ENCODE results near the gene RNF126.
"Not testable (repeated sequence)": the region's sequence is repeated elsewhere in the genome, so short reads cannot be mapped to it uniquely, and the experiment has no call there.

RNF126 gene

DNA sequence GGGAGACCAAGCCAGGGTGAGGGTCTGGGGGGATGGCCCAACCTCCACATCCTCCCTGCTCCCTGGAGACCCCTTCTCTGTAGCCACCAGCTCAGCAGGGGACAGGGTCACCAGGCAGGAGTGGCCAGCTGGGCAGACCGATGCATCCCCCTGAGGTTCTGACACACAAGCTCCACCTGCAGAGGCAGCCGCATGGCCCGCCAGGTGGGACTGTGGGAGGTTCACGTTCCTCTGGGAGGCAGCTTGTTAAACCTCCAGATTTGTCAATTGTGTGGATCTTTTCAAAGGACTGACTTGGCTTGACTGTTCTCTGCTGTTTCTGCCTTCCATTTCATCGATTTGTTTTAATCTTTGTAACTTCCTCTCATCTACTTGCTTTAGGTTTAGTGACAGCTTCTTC lies 37.8 kb downstream of the RNF126 start:
- H3K9me3 ChIP-seq (replicated peaks in 1 of 11) = no peaks in the 10 kb centered on the region
- TF ChIP-seq Cebpa-rat (IDR thresholded peaks at IDR 0.05) = no peak
- peak overlapping the region in 1 of 10 experiments; percentile 28; a peak in 3 of 20 replicates for H3K4me3 ChIP-seq
- no peaks in the 10 kb centered on the region for H3K27me3 ChIP-seq
- H3K36me3 ChIP-seq = peaks cover 53 to 87% (median 77%) of the 10 kb centered on the region in 11 experiments
- H3K4me1 ChIP-seq = peaks cover 19 to 67% (median 49%) of the 10 kb centered on the region in 10 experiments
- peak overlapping the region in 1 of 11 experiments; percentile 12; a peak in 1 of 22 replicates for H3K27ac ChIP-seq
- H4K20me1 ChIP-seq = peaks cover 7 to 89% (median 62%) of the 10 kb centered on the region in 11 experiments; a peak in 21 of 22 replicates
- H3K4me2 ChIP-seq = peak overlapping the region in 9 of 11 experiments; percentile 51 to 97 (median 83); a peak in 19 of 22 replicates
- peak overlapping the region in 3 of 11 experiments; percentile 46 to 63 (median 60); a peak in 5 of 22 replicates for H3K9ac ChIP-seq

- H3K4me1 ChIP-seq = peaks cover 19 to 60% (median 42%) of the 10 kb centered on the region in 10 experiments
- H3K36me3 ChIP-seq = peaks cover 55 to 87% (median 77%) of the 10 kb centered on the region in 11 experiments
- no peak for TF ChIP-seq Cebpa-rat (IDR thresholded peaks at IDR 0.05)
- H3K27ac ChIP-seq = peak overlapping the region in 4 of 11 experiments; percentile 9 to 50 (median 34); a peak in 3 of 22 replicates
- H3K4me3 ChIP-seq = peak overlapping the region in 3 of 10 experiments; percentile 28 to 32 (median 28); a peak in 3 of 20 replicates
- H4K20me1 ChIP-seq = peaks cover 7 to 89% (median 60%) of the 10 kb centered on the region in 11 experiments; a peak in 21 of 22 replicates
- peak overlapping the region; percentile 10 to 97 (median 71); a peak in 21 of 22 replicates for H3K4me2 ChIP-seq
- H3K9me3 ChIP-seq (replicated peaks in 1 of 11) = no peaks in the 10 kb centered on the region
- no peaks in the 10 kb centered on the region for H3K27me3 ChIP-seq
- H3K9ac ChIP-seq = peak overlapping the region in 4 of 11 experiments; percentile 46 to 63 (median 59); a peak in 8 of 22 replicates
Observed at GRCh38 chr19:624433-625109, 38.4 kb downstream of the RNF126 start.

DNA sequence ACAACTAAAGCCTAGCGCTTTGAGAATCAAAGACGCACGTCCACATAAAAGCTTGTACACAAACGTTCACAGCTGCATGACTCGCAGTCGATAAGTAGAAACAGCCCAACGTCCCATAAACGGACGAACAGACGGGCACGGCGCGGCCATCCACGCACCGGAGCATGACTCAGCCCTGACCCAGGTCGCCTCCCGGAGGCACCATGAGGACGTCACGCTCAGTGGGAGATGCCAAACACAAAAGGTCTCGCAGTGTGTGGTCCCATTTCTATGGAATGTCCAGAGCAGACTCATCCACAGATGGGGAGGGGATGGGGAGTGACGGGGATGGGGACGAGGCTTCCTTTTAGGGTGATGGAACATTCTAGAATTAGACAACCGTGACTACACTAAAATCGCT lies 39.0 kb downstream of the RNF126 start:
- H4K20me1 ChIP-seq = peaks cover 7 to 89% (median 57%) of the 10 kb centered on the region in 11 experiments; a peak in 21 of 22 replicates
- H3K9ac ChIP-seq = peak overlapping the region in 4 of 11 experiments; percentile 46 to 63 (median 59); a peak in 8 of 22 replicates
- H3K4me3 ChIP-seq = peak overlapping the region in 2 of 10 experiments; percentile 28 to 32; a peak in 4 of 20 replicates
- H3K36me3 ChIP-seq = peaks cover 55 to 87% (median 77%) of the 10 kb centered on the region in 11 experiments
- TF ChIP-seq Cebpa-rat (IDR thresholded peaks at IDR 0.05) = no peak
- H3K27ac ChIP-seq = peak overlapping the region in 4 of 11 experiments; percentile 9 to 50 (median 34); a peak in 3 of 22 replicates
- no peaks in the 10 kb centered on the region for H3K9me3 ChIP-seq (replicated peaks in 1 of 11)
- peaks cover 19 to 54% (median 38%) of the 10 kb centered on the region in 10 experiments for H3K4me1 ChIP-seq
- peak overlapping the region; percentile 10 to 97 (median 71) for H3K4me2 ChIP-seq
- no peaks in the 10 kb centered on the region for H3K27me3 ChIP-seq

- H3K9me3 ChIP-seq (replicated peaks in 1 of 11) = no peaks in the 10 kb centered on the region
- peaks cover 19 to 51% (median 38%) of the 10 kb centered on the region in 10 experiments for H3K4me1 ChIP-seq
- H3K9ac ChIP-seq = peak overlapping the region in 4 of 11 experiments; percentile 46 to 63 (median 59); a peak in 8 of 22 replicates
- peaks cover 55 to 87% (median 77%) of the 10 kb centered on the region in 11 experiments for H3K36me3 ChIP-seq
- no peak for TF ChIP-seq Cebpa-rat (IDR thresholded peaks at IDR 0.05)
- peak overlapping the region in 2 of 10 experiments; percentile 28 to 32; a peak in 3 of 20 replicates for H3K4me3 ChIP-seq
- H3K27ac ChIP-seq = peak overlapping the region in 1 of 11 experiments; percentile 50; a peak in 2 of 22 replicates
- peak overlapping the region; percentile 10 to 97 (median 71) for H3K4me2 ChIP-seq
- H4K20me1 ChIP-seq = peaks cover 7 to 89% (median 50%) of the 10 kb centered on the region in 11 experiments; a peak in 21 of 22 replicates
- H3K27me3 ChIP-seq = no peaks in the 10 kb centered on the region
Observed at GRCh38 chr19:623175-623916, 39.7 kb downstream of the RNF126 start.

GRCh38 chr19:622666-623065 lies 40.3 kb downstream of the RNF126 start:
- Histone ChIP-seq H3K4me2 (peak overlapping the region in 4 of 11 experiments; percentile 86 to 97 (median 90); a peak in 7 of 22 replicates), H3K27me3 (no peaks in the 10 kb centered on the region), H3K27ac (no peak overlapping the region), H3K4me1 (peaks cover 19 to 51% (median 38%) of the 10 kb centered on the region in 10 experiments), H3K9me3 (replicated peaks in 1 of 11) (no peaks in the 10 kb centered on the region), H3K9ac (peak overlapping the region in 1 of 11 experiments; percentile 60; a peak in 1 of 22 replicates), H3K36me3 (peaks cover 54 to 84% (median 75%) of the 10 kb centered on the region in 11 experiments), H4K20me1 (peaks cover 7 to 88% (median 49%) of the 10 kb centered on the region in 11 experiments; a peak in 21 of 22 replicates), H3K4me3 (no peak overlapping the region)
- TF ChIP-seq Cebpa-rat (IDR thresholded peaks at IDR 0.05) = no peak

DNA sequence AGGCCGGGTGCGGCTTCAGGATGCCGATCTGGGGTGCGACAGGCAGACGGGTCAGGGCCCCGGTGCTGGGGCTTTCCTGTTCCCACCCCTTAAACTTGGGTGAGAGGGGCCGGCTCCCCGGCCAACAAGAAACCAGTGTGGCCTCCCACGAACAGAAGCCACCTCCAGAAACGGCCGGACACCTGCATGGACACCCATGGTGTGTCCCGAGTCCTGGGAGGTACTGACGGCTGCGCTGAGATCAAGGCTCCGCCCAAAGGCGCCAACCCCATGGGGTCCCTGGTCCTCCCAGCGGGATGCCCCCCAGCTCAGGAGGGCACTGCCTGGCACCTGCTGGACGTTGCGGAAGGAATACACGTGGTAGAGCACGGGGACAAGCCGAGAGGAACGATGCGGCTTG lies 41.2 kb downstream of the RNF126 start:
- Histone ChIP-seq H3K9ac (no peak overlapping the region), H3K4me3 (no peak overlapping the region), H3K9me3 (replicated peaks in 1 of 11) (no peaks in the 10 kb centered on the region), H3K4me2 (peak overlapping the region in 1 of 11 experiments; percentile 90; a peak in 3 of 22 replicates), H3K27me3 (no peaks in the 10 kb centered on the region), H3K27ac (no peak overlapping the region), H3K4me1 (peaks cover 19 to 49% (median 38%) of the 10 kb centered on the region in 10 experiments), H3K36me3 (peaks cover 51 to 82% (median 71%) of the 10 kb centered on the region in 11 experiments), H4K20me1 (peaks cover 7 to 88% (median 42%) of the 10 kb centered on the region in 11 experiments; a peak in 21 of 22 replicates)
- no peak for TF ChIP-seq Cebpa-rat (IDR thresholded peaks at IDR 0.05)

DNA sequence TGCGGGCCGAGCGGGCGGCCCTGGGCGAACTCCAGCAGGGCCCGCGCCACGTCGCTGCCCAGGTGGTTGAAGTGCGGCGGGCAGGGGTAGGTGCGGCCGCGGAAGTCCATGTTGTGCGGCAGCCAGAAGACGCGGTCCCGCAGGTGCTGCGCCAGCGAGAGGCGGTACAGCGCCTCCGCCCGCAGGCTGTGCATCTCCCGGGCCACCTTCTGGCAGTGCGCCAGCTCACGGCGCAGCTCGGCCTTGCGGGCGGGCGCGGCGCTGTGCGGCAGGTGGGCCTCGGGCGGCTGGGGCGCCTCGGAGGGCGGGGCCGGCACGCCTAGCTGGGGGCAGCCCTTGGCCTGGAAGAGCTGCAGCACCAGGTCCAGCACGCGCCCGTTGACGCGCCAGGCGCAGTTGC lies 41.8 kb downstream of the RNF126 start:
- H3K9me3 ChIP-seq (replicated peaks in 1 of 11); H3K4me2 ChIP-seq; H3K4me3 ChIP-seq; H3K27ac ChIP-seq; H3K9ac ChIP-seq; H3K27me3 ChIP-seq: not testable (repeated sequence)
- Histone ChIP-seq H4K20me1 (peaks cover 7 to 88% (median 37%) of the 10 kb centered on the region in 11 experiments; a peak in 21 of 22 replicates), H3K36me3 (peaks cover 51 to 82% (median 71%) of the 10 kb centered on the region in 11 experiments), H3K4me1 (peaks cover 19 to 44% (median 37%) of the 10 kb centered on the region in 10 experiments)

DNA sequence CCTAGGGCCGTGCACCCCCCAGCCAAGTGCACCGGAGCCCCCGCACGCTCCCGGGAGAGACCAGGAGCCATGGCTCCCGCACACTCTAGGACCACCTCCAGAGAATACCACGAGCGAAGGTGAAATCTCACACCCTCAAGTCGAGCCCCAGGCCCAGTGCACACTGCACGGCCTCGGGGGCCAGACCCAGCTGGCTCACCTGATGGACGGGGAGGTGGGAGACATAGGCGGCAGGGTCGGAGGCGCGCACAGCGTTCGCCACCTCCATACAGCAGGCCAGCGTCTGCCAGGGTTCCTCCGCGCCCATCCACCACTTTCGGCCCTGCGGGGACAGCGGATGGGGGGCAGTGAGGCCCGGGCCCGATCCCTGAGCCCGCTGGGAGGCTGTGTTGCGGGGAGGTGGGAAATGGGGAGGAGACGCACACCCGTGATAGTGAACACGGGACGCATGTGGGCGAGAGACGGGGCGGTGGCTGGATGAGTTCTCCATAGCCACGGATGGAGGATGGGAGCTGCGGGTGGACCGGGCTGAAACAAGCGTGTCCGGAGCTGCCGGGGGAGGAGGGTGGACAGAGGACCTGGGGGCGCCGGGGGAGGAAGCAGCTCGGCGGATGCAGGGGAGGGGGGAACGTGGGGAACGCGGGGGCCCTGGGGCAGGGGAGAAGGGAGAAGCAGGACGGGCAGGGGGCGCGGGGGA lies 42.7 kb downstream of the RNF126 start:
- Histone ChIP-seq H3K27me3 (no peaks in the 10 kb centered on the region), H3K4me3 (no peak overlapping the region), H3K9me3 (replicated peaks in 1 of 11) (no peaks in the 10 kb centered on the region), H3K36me3 (peaks cover 51 to 75% (median 66%) of the 10 kb centered on the region in 11 experiments), H4K20me1 (peaks cover 7 to 84% (median 29%) of the 10 kb centered on the region in 11 experiments; a peak in 21 of 22 replicates), H3K27ac (no peak overlapping the region), H3K4me1 (peaks cover 19 to 36% (median 28%) of the 10 kb centered on the region in 10 experiments), H3K4me2 (no peak overlapping the region), H3K9ac (no peak overlapping the region)
- TF ChIP-seq Cebpa-rat (IDR thresholded peaks at IDR 0.05) = no peak
